ENCODE results near the gene CHRNG.

CHRNG gene

GRCh38 chr2:232522623-232523401, 16.7 kb upstream of the CHRNG start:
- DNase-seq (ENCODE audit: low read depth): no peak
- no peak overlapping the region for H3K4me3 ChIP-seq (replicated peaks; ENCODE audit: low read depth, low read length)

GRCh38 chr2:232523402-232523681, 16.1 kb upstream of the CHRNG start:
- no peak for DNase-seq (ENCODE audit: low read depth)
- no peak for TF ChIP-seq CTCF (IDR thresholded peaks at IDR 0.05; ENCODE audit: low read length, missing control alignments)
- H3K4me3 ChIP-seq (replicated peaks; ENCODE audit: low read depth, low read length): no peak overlapping the region

More at GRCh38 chr2:232522623-232523401, 16.7 kb upstream of the CHRNG start:
- no peak for TF ChIP-seq CTCF (IDR thresholded peaks at IDR 0.05; ENCODE audit: low read length, missing control alignments)

GRCh38 chr2:232523682-232524597, 15.6 kb upstream of the CHRNG start:
- DNase-seq (ENCODE audit: low read depth): peak; percentile 24
- no peak overlapping the region for H3K4me3 ChIP-seq (replicated peaks; ENCODE audit: low read depth, low read length)
- TF ChIP-seq CTCF (IDR thresholded peaks at IDR 0.05; ENCODE audit: low read length, missing control alignments): no peak

- DNase-seq (ENCODE audit: low read depth): no peak
- no peak for TF ChIP-seq CTCF (IDR thresholded peaks at IDR 0.05; ENCODE audit: low read length, missing control alignments)
- no peak overlapping the region for H3K4me3 ChIP-seq (replicated peaks; ENCODE audit: low read depth, low read length)
These were observed 14.7 kb upstream of the CHRNG start for GRCh38 chr2:232524771-232525170.

- TF ChIP-seq CTCF (IDR thresholded peaks at IDR 0.05; ENCODE audit: low read length, missing control alignments): no peak
- H3K4me3 ChIP-seq (replicated peaks; ENCODE audit: low read depth, low read length): no peak overlapping the region
- DNase-seq (ENCODE audit: low read depth): no peak
These were observed 14.3 kb upstream of the CHRNG start for GRCh38 chr2:232525199-232525598.

GRCh38 chr2:232525791-232526371, 13.6 kb upstream of the CHRNG start, which contains the start of gene CHRND:
CHRND (plus strand) TSS chr2:232526160; CDS start chr2:232526216, 56 bp downstream.
- no peak within 1 kb of the TSS for H3K4me3 ChIP-seq (replicated peaks; ENCODE audit: low read depth, low read length)
- TF ChIP-seq CTCF (IDR thresholded peaks at IDR 0.05; ENCODE audit: low read length, missing control alignments): no peak
- no peak for DNase-seq (ENCODE audit: low read depth)
